ENCODE measurements around the gene FARS2.

The FARS2 gene

DNA sequence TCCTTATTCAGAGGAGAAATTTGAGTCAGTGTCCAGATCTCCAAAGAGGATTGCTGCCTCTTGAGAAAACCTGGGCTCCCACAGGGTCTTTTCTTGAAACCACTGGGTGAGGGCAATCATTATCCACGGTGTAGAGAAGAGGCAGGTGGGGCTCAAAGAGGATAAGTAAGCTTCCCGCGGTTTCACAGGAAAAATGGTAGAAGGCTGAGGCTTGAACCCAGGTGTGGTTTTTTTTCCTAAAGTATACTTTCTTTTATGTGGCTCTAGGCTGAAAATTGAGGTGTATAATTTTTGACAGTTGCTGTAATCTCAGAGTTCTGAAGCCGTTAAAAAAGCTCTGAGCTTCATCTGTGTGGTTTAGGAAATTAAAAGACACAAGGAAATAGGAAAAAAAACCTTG lies 164.5 kb downstream of the FARS2 start:
- H3K4me3 ChIP-seq (ENCODE audit: low read length) = no peak overlapping the region

DNA sequence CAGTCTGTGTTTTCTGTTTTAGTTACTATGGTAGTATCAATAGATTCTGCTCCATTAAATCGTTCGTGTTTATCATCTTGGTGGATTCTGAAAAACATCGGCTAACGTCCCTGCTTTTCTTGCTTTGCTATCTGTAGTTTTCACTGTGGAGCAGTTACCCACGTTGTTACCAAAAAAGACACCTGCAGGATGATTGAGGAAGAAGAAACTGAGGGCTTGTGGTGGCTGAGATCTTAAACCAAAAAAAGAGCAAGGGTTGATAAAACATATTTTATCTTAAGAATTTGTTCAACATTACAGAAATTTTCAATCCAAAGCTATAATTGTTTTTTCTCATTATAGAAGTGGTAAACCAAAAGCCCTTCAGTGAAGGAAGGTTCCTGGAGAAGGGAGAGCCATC lies 166.3 kb downstream of the FARS2 start:
- no peak overlapping the region for H3K4me3 ChIP-seq (ENCODE audit: low read length)
- no peaks in the 10 kb centered on the region for H3K9me3 ChIP-seq (ENCODE audit: control insufficient read depth, low read length)
- no peaks in the 10 kb centered on the region for H3K36me3 ChIP-seq (ENCODE audit: control insufficient read depth, insufficient read depth, low read length)
- no peaks in the 10 kb centered on the region for H3K4me1 ChIP-seq (ENCODE audit: control insufficient read depth, insufficient read depth, low read length)
- H3K9ac ChIP-seq (ENCODE audit: low read length) = no peak overlapping the region
- no peaks in the 10 kb centered on the region for H3K27me3 ChIP-seq (ENCODE audit: control insufficient read depth, insufficient read depth, low read length)

More for the DNA sequence above, 164.5 kb downstream of the FARS2 start:
- H3K9me3 ChIP-seq (ENCODE audit: control insufficient read depth, low read length) = no peaks in the 10 kb centered on the region
- no peaks in the 10 kb centered on the region for H3K4me1 ChIP-seq (ENCODE audit: control insufficient read depth, insufficient read depth, low read length)
- H3K9ac ChIP-seq (ENCODE audit: low read length) = no peak overlapping the region
- no peaks in the 10 kb centered on the region for H3K36me3 ChIP-seq (ENCODE audit: control insufficient read depth, insufficient read depth, low read length)
- no peaks in the 10 kb centered on the region for H3K27me3 ChIP-seq (ENCODE audit: control insufficient read depth, insufficient read depth, low read length)

DNA sequence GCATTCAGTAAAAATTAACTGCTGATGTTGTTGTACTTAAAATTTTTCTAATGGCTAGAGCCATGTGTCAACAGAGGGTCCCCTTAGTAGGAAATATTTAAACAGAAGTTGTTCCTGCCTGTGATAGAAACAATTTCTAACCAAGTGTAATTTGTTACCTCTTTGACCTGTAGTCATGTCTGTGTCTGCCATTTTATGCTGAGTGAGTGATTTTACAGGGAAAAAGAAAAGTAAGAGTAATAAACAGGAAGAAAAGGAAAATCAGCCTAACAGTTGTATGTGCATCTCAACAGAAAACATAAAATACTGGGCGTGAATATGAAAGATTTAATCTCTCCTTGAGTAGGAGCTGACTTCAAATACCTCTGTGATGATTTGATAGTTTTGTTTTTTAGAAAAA lies 172.0 kb downstream of the FARS2 start:
- H3K9ac ChIP-seq (ENCODE audit: low read length) = no peak overlapping the region
- no peaks in the 10 kb centered on the region for H3K36me3 ChIP-seq (ENCODE audit: control insufficient read depth, insufficient read depth, low read length)
- no peaks in the 10 kb centered on the region for H3K9me3 ChIP-seq (ENCODE audit: control insufficient read depth, low read length)
- H3K27me3 ChIP-seq (ENCODE audit: control insufficient read depth, insufficient read depth, low read length) = no peaks in the 10 kb centered on the region
- no peaks in the 10 kb centered on the region for H3K4me1 ChIP-seq (ENCODE audit: control insufficient read depth, insufficient read depth, low read length)
- H3K4me3 ChIP-seq (ENCODE audit: low read length) = no peak overlapping the region

DNA sequence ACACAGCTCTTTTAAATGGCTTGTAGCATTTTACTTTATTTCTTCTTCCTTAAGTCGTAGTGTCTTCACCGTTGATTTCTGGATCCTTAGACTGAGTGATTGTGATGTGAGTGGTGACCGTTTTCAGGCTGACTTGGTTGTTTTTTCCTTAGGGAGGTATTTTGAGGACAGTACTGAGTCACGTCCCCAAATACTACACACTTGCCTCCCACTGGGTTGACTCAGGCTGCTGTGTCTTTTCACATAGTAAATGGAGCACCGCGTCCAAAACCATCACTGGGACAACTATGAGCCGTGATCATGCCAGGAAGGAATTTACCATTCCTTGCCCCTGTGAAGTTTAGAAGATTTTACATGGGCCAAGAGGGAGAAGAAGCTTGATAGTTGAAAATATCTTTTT lies 174.1 kb downstream of the FARS2 start:
- H3K9ac ChIP-seq (ENCODE audit: low read length) = no peak overlapping the region
- H3K27me3 ChIP-seq (ENCODE audit: control insufficient read depth, insufficient read depth, low read length) = no peaks in the 10 kb centered on the region
- no peaks in the 10 kb centered on the region for H3K9me3 ChIP-seq (ENCODE audit: control insufficient read depth, low read length)
- H3K4me3 ChIP-seq (ENCODE audit: low read length) = no peak overlapping the region
- H3K36me3 ChIP-seq (ENCODE audit: control insufficient read depth, insufficient read depth, low read length) = no peaks in the 10 kb centered on the region
- H3K4me1 ChIP-seq (ENCODE audit: control insufficient read depth, insufficient read depth, low read length) = no peaks in the 10 kb centered on the region

DNA sequence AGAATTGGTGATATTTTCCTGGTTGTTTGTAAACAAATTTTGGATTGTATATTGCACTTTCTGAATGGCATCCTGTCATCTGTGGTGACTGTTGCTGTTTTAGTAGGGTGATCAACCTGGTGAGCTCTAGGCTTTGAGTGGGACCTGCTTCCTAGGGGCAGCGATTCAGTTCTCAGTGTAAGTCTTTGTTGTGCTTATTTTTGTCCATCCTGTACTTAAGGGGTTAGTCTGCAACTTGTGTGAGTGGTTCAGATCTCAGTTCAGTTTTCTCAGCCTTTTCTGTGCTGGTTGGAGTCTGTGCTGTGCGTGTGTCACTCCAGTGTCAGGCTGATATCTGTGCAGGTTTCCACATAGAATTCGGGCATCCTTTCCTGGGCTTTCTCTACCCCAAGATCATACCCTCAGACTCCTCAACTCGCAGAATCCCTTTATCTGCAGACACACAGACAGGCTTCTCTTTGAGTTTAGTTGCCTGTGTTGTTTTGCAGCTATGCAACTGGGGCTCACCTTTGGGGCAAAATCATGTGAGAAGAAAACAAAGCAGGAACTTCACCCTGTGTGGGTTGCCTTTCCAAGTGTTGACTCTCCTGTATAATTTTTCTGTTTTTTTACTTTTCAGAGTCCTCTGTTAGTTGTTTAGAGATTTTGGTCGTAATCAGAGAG lies 177.7 kb downstream of the FARS2 start:
- no peak overlapping the region for H3K4me3 ChIP-seq (ENCODE audit: low read length)
- H3K27me3 ChIP-seq (ENCODE audit: control insufficient read depth, insufficient read depth, low read length) = no peaks in the 10 kb centered on the region
- H3K9ac ChIP-seq (ENCODE audit: low read length) = no peak overlapping the region
- no peaks in the 10 kb centered on the region for H3K4me1 ChIP-seq (ENCODE audit: control insufficient read depth, insufficient read depth, low read length)
- no peaks in the 10 kb centered on the region for H3K9me3 ChIP-seq (ENCODE audit: control insufficient read depth, low read length)
- no peaks in the 10 kb centered on the region for H3K36me3 ChIP-seq (ENCODE audit: control insufficient read depth, insufficient read depth, low read length)

DNA sequence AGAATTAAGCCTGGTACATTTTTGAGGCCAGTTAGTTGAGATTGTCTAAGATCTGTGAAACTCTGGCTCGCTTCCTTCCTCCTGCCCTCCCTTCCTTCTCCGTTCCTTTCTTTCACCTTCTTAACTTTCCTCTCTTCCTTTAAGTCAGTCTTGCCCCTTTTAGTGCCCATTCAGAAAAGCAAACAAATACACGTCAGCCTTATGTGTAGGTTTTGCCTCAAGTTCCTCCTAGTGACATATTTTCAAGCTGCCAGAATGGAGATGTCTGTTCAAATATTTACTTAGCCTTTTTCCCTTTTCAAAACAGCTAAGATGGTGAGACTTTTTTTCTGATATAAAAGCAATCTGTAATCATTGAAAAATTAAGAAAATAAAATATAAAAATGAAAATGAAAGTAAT lies 178.4 kb downstream of the FARS2 start:
- H3K9me3 ChIP-seq (ENCODE audit: control insufficient read depth, low read length) = no peaks in the 10 kb centered on the region
- no peak overlapping the region for H3K4me3 ChIP-seq (ENCODE audit: low read length)
- no peaks in the 10 kb centered on the region for H3K36me3 ChIP-seq (ENCODE audit: control insufficient read depth, insufficient read depth, low read length)
- no peak overlapping the region for H3K9ac ChIP-seq (ENCODE audit: low read length)
- no peaks in the 10 kb centered on the region for H3K4me1 ChIP-seq (ENCODE audit: control insufficient read depth, insufficient read depth, low read length)
- no peaks in the 10 kb centered on the region for H3K27me3 ChIP-seq (ENCODE audit: control insufficient read depth, insufficient read depth, low read length)

DNA sequence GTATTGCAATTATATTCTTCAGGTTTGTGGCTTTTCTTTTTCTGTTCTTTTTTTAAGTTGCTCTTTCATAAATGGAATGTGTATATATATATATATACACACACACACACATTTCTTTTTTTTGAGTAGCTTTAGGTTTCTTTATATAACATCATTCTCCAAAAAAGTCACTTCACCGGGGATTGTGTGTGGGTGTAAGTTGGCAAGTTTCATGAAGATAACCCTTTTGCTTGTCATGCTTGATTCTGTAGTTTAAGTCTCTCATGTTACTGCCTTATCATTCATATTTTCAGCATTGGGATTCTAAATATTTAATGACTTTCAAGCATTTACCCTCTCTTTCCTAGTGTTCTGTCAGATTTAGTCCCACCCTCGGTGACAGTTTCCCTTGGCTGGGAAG lies 181.0 kb downstream of the FARS2 start:
- no peaks in the 10 kb centered on the region for H3K4me1 ChIP-seq (ENCODE audit: control insufficient read depth, insufficient read depth, low read length)
- H3K9ac ChIP-seq (ENCODE audit: low read length) = no peak overlapping the region
- H3K36me3 ChIP-seq (ENCODE audit: control insufficient read depth, insufficient read depth, low read length) = no peaks in the 10 kb centered on the region
- H3K9me3 ChIP-seq (ENCODE audit: control insufficient read depth, low read length) = no peaks in the 10 kb centered on the region
- no peaks in the 10 kb centered on the region for H3K27me3 ChIP-seq (ENCODE audit: control insufficient read depth, insufficient read depth, low read length)
- no peak overlapping the region for H3K4me3 ChIP-seq (ENCODE audit: low read length)

DNA sequence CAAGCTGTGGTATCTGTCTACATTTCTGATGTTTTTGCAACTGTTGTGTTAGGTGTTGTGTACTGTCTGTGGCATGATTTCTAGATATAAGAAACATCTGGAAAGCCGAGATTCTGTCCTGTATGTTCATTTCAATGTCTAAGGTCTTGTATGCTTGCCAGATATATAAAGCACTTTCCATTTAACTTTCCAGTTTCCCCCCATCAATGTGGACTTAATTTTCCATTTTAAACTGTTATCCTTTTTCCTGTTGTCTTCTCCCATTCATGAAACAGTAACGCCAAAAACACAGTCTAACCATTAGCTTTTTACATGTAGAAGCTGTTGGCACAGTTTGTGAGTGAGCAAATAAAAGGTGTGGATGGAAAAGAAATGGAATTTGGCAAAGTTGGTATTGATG lies 181.6 kb downstream of the FARS2 start:
- no peaks in the 10 kb centered on the region for H3K4me1 ChIP-seq (ENCODE audit: control insufficient read depth, insufficient read depth, low read length)
- no peaks in the 10 kb centered on the region for H3K9me3 ChIP-seq (ENCODE audit: control insufficient read depth, low read length)
- no peaks in the 10 kb centered on the region for H3K27me3 ChIP-seq (ENCODE audit: control insufficient read depth, insufficient read depth, low read length)
- no peak overlapping the region for H3K9ac ChIP-seq (ENCODE audit: low read length)
- H3K36me3 ChIP-seq (ENCODE audit: control insufficient read depth, insufficient read depth, low read length) = no peaks in the 10 kb centered on the region
- H3K4me3 ChIP-seq (ENCODE audit: low read length) = no peak overlapping the region

DNA sequence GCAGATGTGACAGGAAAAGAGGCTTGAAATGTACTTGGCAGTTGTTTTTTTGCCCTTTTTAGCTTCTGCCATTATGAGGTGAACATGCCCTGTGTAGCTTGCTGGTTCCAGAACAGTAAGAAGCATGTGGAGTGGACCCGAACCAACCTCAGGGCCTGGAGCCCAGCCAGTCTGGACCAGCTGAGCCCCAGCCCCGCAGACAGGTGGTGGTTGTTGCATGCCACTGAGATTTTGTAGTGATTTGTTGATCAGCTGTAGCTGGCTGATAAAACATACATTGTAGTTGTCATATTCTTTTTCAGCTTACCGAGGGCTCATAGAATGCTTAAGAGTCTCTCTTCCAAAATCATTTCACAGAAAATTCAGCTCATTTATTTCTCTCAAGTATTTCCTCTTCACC lies 182.2 kb downstream of the FARS2 start:
- no peaks in the 10 kb centered on the region for H3K4me1 ChIP-seq (ENCODE audit: control insufficient read depth, insufficient read depth, low read length)

DNA sequence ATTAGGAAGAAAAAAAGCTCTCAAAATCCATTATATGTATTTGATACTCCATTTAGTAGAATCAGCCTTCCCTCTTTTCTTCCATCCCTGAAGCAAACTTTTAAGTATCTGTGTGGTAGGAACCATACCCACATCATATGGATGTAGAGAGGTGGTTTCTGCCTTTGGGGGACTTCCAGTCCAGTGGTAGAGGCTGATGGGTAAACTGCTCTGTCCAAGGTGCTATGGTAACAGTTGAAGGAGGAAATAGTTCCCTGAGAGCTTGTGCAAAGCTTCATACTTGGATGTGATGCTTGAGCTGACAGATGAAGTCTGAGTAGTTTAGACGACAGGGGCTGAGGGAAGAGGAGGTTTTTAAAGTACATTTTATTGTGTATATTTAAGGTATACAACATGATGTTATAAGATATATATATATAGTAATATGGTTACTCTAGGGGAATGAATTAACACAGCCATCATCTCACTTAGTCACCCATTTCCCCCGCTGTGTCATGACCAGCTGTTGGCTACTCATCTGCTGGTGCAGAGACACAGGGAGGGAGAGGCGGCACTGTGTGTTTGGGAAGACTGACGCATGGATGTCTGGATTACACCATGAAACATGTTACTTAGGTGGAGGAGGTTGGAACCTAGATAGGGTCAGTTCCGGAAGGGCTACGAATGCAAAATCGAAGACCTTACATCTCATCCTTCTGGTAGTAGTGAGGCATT lies 185.2 kb downstream of the FARS2 start:
- H3K9ac ChIP-seq (ENCODE audit: low read length) = no peak overlapping the region
- no peaks in the 10 kb centered on the region for H3K27me3 ChIP-seq (ENCODE audit: control insufficient read depth, insufficient read depth, low read length)
- H3K4me1 ChIP-seq (ENCODE audit: control insufficient read depth, insufficient read depth, low read length) = no peaks in the 10 kb centered on the region
- H3K36me3 ChIP-seq (ENCODE audit: control insufficient read depth, insufficient read depth, low read length) = no peaks in the 10 kb centered on the region
- H3K9me3 ChIP-seq (ENCODE audit: control insufficient read depth, low read length) = no peaks in the 10 kb centered on the region
- H3K4me3 ChIP-seq (ENCODE audit: low read length) = no peak overlapping the region

More for the DNA sequence above, 182.2 kb downstream of the FARS2 start:
- no peak overlapping the region for H3K4me3 ChIP-seq (ENCODE audit: low read length)
- H3K27me3 ChIP-seq (ENCODE audit: control insufficient read depth, insufficient read depth, low read length) = no peaks in the 10 kb centered on the region
- H3K9ac ChIP-seq (ENCODE audit: low read length) = no peak overlapping the region
- no peaks in the 10 kb centered on the region for H3K9me3 ChIP-seq (ENCODE audit: control insufficient read depth, low read length)
- no peaks in the 10 kb centered on the region for H3K36me3 ChIP-seq (ENCODE audit: control insufficient read depth, insufficient read depth, low read length)

DNA sequence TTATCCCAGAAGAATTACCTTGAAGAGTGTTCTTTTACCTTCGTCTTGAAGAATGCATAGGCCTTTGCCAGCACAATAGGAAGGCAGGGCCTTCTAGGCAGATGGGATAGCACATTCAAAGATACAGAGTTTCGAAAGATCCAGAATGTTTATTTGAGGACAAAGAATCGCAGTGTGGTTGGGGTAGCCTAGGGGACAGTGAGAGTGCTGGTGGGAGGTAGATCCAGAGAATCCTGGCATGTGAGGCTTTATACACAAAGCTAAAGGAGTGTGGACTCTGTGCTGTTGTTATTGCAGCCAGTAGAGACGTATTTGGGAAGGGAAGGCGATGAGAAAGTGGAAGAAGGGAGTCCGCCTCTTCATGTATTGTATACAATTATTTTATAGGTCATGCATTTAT lies 186.6 kb downstream of the FARS2 start:
- H3K9me3 ChIP-seq (ENCODE audit: control insufficient read depth, low read length) = no peaks in the 10 kb centered on the region
- no peaks in the 10 kb centered on the region for H3K27me3 ChIP-seq (ENCODE audit: control insufficient read depth, insufficient read depth, low read length)
- H3K4me1 ChIP-seq (ENCODE audit: control insufficient read depth, insufficient read depth, low read length) = no peaks in the 10 kb centered on the region
- no peaks in the 10 kb centered on the region for H3K36me3 ChIP-seq (ENCODE audit: control insufficient read depth, insufficient read depth, low read length)
- H3K9ac ChIP-seq (ENCODE audit: low read length) = no peak overlapping the region
- H3K4me3 ChIP-seq (ENCODE audit: low read length) = no peak overlapping the region

DNA sequence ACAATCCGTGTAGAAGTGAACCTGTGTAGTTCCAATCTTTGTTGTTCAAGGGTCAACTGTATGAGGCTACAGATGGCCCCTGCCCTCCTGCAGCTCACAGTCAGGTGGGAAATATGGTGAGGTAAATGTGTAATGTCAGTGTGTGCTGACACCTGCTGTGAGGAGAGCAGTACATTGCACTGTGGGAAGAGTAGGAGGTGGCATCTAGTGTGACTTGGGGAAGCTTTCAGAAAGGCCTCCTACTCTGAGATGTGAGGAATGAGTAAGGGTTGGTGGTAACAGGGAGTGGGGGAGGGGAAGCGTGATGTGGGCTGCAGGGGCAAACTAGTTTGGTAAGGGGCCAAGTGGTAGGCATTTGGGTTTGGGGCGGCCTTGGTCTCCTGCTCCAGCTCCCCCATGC lies 188.8 kb downstream of the FARS2 start:
- no peak overlapping the region for H3K4me3 ChIP-seq (ENCODE audit: low read length)
- no peak overlapping the region for H3K9ac ChIP-seq (ENCODE audit: low read length)
- H3K4me1 ChIP-seq (ENCODE audit: control insufficient read depth, insufficient read depth, low read length) = no peaks in the 10 kb centered on the region
- no peaks in the 10 kb centered on the region for H3K9me3 ChIP-seq (ENCODE audit: control insufficient read depth, low read length)
- H3K36me3 ChIP-seq (ENCODE audit: control insufficient read depth, insufficient read depth, low read length) = no peaks in the 10 kb centered on the region
- H3K27me3 ChIP-seq (ENCODE audit: control insufficient read depth, insufficient read depth, low read length) = no peaks in the 10 kb centered on the region
